SK-N-SH treated with all-trans-retinoic acid at 6 μM for 48 hours (cell line): Measurements from ENCODE around the gene ADI1.
"Not testable (repeated sequence)": the region's sequence is repeated elsewhere in the genome, so short reads cannot be mapped to it uniquely, and the experiment has no call there.

Experiments used
- ATAC-seq: fragments of 200-7000 bp; cut with Tn5 transposase; 3 replicates; pipeline ENCODE4 v1.9.1; 2020; ENCODE audit warnings: mild to moderate bottlenecking, moderate library complexity
- CSRNP3 ChIP-seq: fragments of 250-450 bp; sonication (Bioruptor Pico); IDR thresholded peaks from 2 replicates; pipeline ENCODE4 v1.5.1; 2021; ENCODE audit warnings: mild to moderate bottlenecking, moderate library complexity
- TCF4 ChIP-seq: fragments of 250-450 bp; sonication (Bioruptor Pico); IDR thresholded peaks from 2 replicates; pipeline ENCODE4 v1.8.0; 2021; ENCODE audit warnings: mild to moderate bottlenecking, moderate library complexity, borderline replicate concordance
- ZNF565 ChIP-seq: fragments of 450-650 bp; formaldehyde crosslinking; conservative IDR thresholded peaks from 2 replicates; pipeline ENCODE4 v1.5.0; 2020; ENCODE audit warnings: low read depth, mild to moderate bottlenecking, moderate library complexity

The ADI1 gene

DNA sequence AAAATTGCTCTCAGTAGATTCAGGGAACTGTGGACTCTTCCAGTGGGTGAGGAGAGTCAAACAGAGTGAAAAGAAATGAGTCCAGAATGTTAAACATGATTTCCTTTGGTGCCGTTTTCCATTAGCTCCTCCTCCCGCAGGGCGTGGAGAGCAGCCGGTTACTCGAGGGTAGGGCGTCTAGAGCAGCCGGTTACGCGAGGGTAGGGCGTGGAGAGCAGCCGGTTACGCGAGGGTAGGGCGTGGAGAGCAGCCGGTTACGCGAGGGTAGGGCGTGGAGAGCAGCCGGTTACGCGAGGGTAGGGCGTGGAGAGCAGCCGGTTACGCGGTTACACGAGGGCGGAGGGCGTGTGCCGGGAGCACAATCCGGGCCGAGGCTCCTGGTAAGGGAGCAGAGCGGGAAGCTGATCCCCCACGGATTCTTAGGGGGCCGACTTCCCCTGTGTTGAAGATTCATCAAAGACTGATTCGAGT, 70.9 kb downstream of the ADI1 start:
- not testable (repeated sequence) for ATAC-seq

DNA sequence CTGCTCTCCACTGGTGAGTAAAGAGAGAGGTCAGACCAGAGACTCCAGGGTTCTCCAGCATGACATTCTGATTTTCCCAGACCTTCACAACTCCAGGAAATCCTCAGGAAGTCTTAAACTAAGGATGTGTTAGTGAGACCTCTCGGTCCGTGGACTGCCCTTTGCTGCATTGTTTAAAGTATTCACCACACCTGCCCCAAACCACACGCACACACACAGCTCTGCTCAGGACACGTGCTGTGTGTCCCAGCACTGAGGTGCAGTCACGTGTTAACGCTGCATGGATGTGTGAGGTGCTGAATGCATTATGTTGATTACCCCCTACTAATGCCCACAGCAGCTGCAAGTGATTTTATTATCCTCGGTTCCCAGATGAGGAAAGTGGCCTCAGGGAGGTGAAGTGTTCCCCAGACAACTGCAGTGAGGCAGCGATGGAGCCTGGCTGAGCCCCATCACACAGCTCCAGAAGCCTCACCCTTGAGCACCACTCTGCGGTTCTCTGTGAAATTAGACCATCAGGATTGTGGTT, 71.5 kb downstream of the ADI1 start:
- TF ChIP-seq CSRNP3 (CRISPR knock-in tag) (no peak), ZNF565 (CRISPR knock-in tag) (no peak), TCF4 (CRISPR knock-in tag) (peak; percentile 55; the same call in 1 of the 2 replicates)
- TF ChIP-seq, all 23 proteins: peak for 1

More for the DNA sequence above, 71.5 kb downstream of the ADI1 start:
- ATAC-seq = peak; percentile 32; the same call in 1 of the 3 replicates
